Activated T-helper 9 cell treated with anti-CD3 and anti-CD28 coated beads, Interleukin-2, amount 50 U/mL, for 16 hours (primary cell): Measurements from ENCODE around the gene JPH2.
"Not testable (repeated sequence)": the region's sequence is repeated elsewhere in the genome, so short reads cannot be mapped to it uniquely, and the experiment has no call there.

Experiments used
- DNase-seq: peaks from one replicate; pipeline ENCODE4 v3.0.0-alpha.2; 2020; ENCODE audit warnings: low read depth

JPH2 gene

DNA sequence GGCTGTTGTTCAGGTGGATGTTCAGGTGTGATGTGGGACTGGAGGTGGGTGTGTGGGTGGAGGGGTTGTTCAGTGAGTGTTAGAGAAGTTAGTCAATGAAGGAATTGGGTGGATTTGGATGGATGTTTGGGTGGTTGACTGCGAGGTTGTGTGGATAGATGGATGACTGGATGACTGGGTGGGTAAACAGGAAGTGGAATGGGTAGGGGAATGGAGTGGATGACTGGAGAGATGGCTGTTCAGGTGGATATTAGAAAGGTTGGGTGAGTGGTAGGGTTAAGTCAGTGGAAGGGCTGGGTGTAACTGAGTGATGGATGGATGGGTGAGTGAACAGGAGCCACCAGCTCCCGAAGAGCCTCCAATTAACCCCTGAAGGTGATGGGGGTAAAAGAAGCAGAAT is 27.9 kb downstream of the JPH2 start:
- DNase-seq, result no peak

DNA sequence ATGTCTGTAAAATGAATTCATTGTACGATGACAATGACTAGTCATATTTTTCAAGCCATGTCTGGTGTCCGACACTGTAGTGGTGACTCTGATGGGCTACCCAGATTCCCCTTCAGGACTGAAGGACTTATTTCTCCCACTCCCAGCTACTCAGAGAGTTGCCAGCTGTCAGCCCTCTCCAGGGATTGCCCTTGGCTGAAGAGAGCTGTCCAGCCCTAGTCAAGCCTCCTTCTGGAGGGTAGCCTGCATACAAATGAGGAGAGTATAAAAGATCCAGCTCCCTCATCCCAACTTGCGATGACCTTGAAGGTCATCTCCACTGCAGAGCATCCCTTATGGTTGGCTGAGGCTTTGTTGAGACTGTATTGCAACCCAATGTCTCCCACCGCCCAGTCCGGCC is 29.9 kb downstream of the JPH2 start:
- DNase-seq, result no peak

DNA sequence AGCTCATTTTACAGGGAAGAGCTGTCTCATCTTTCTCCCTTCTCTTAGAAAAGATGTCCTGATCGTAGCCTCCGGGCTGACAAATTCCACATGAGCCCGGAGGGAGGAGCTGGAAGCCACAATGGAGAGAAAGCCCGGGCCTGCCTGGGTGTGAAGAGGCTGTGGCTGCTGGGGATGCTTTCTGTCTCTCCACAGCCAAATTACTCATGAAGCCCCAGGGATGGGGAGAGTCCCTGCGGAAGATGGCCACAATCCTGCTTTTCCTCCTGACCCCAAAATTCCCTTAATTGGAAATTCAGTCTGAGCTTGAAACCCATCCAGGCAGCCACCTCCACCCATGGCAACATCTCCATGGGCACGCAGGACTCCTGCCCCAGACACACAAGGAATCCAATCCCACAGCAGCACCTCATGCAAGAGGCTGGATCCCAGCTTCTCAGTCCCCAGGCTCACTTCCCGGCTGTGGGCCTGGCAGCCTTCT is 32.4 kb downstream of the JPH2 start:
- DNase-seq, result no peak

DNA sequence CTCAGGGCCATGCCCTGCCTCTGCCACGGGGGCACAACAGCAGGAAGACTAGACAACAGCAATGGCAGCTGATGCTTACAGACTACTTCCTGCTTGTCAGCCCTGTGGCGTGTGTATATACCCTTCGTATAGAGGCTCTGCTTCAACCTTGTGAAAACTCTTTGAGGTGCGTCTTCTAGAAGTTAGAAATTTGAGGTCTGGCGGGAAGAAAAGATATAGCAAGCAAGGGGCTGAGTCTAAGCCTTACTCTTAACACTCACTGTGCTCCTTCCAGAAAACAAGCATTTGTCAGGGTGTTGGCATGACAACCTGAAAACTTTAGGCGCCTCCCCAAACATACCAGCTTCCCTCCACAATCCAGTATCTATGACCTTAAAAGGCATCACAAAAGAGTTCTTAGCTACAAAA is 33.3 kb downstream of the JPH2 start:
- no peak for DNase-seq

DNA sequence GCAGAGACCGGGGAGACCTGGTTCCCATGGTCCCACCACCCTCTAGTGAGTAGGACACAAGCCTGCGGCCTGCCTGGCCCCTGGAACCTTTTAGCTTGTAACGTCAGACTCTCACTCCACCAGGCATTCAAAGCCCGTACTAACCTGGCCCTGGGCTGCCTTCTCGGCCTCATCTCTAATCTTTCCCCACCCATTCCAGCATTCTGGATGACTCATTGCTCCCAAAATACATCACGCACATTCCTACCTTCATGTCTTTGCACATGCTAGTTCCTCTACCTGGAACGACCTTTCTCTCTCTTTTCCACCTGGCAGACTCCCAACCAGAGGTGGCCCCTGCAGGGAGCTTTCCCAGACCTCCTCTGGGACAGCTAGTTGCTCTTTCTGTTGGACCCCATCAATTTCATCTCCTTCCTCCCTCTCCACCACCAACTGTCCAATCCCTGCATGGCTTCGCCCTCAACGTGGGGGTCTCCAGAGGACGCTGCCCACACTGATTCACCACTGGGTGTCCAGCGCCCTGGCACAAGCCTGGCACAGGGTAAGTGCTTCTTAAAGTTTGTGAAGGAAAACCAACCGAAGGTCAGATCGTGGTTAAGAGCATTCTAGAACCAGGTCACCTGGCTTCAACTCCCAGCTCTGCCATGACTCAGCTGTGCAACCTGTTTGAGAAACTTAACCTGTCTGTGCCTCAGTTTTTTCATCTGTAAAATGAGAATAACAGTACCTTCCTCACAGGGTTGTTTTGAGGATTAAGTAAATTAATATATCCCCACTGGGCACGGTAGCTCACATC is 35.2 kb downstream of the JPH2 start:
- DNase-seq, result no peak

DNA sequence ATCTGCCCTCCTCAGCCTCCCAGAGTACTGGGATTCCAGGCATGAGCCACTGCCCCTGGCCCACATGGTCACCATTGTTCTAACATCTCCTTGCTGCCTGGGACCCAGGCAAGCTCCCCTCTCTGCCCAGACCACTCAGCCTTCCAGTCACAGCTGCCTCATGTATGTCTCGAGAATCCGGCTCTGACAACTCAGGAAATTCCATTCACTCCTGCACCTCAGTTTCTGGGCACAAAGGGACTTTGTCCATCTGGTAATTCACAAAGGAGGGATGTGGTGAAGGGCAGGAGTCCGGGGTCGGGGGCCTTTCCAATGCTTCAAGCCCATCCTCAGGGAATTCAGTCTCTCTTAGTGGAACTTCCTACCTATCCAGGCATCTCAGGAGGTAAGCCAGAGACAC is 40.7 kb downstream of the JPH2 start:
- no peak for DNase-seq

DNA sequence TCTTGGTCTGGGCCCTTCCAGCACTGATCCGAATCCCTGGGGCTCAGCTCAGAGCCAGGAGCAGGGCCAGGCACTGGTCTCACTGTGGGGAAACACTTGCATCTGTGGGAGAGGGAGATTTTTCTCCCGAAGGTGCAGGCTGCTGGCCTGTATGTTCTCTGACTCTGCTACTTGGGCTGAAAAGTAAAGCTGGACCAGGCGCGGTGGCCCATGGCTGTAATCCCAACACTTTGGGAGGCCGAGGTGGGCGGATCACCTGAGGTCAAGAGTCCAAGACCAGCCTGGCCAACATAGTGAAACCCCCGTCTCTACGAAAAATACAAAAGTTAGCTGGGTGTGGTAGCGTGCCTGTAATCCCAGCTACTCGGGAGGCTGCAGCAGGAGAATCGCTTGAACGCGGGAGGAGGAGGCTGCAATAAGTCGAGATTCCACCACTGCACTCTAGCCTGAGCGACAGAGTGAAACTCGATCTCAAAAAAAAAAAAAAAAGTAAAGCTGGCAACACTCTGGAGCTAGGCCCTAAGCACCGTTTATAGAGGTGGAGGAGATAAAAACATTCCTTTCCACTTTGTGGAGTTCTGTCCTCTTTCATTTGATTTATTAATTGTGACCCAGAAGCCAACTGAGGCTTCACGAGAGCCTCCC is 41.7 kb downstream of the JPH2 start:
- DNase-seq, result no peak

DNA sequence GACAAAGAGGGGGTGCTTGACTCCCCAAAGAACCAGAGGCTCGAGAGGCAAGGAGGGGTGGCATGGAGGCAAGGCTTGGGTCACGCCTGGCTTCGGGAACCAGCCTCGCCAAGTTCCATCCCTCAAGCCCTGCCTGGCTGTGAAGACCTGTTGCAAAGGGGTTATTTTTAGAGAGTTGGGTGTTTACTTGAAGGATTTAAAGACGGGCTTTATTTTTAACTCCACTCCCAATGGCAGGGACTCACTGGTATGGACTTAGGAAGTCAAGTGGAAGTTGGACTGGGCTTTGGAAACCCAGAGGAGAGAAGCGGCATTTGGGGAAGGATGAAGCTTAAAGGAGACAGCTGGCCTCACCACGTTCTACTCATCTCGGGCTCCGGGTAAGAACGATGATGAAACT is 43.1 kb downstream of the JPH2 start:
- no peak for DNase-seq

DNA sequence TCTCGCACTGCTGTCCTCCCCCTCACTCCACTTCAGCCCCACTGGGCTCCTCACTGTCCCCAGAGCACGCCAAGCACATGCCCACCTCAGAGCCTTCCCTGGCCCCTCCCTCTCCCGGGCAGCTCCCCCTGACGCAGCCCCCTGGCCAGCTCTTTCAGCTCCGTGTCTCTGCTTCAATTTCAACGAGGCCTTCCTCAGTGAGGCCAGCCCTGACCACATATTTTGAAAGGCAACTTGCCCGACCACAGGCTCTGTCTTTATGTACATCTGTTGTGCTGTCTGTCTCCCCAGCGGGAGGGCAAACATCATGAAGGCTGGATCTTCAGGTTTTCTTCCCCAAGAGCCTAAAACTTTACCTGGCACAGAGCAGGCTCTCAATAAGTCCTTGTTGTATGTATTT is 44.6 kb downstream of the JPH2 start:
- DNase-seq, result no peak

DNA sequence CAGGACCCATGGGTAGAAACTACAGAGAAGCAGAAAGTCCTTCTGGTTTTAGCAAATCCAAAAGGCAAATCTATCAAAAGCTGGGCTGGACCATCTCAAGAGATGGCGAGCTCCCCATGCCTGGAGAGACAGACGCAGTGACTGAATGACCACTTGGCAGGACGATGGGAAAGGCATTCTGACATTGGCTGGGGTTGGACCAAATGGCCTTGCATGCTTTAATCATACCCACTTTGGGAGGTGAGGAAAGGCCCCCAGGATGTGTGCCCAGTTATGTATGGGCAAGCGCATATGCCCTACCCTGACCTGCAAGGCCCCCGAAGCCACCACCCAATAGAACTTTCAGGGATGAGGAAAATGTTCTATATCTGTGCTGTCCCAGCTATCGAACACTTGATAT is 45.1 kb downstream of the JPH2 start:
- no peak for DNase-seq

DNA sequence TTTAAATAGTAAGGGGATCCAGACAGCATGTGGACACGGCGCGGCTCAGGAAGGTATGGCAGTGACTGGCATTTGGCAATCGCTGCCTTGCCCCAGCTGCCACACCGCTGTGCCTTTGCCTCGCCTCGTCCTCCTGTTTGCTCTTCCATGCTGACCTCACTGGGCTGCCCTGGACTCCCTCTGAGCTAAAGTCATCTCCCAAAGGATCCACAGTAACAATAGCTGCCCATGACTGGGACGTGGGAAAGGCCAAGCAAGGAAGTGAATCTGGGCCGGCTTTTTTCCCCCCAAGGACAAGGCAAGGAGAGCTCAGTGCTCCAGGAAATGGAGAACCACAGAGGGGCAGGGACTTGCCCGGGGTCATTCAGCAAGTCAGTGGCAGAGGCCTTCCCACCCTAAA is 48.1 kb downstream of the JPH2 start:
- no peak for DNase-seq

DNA sequence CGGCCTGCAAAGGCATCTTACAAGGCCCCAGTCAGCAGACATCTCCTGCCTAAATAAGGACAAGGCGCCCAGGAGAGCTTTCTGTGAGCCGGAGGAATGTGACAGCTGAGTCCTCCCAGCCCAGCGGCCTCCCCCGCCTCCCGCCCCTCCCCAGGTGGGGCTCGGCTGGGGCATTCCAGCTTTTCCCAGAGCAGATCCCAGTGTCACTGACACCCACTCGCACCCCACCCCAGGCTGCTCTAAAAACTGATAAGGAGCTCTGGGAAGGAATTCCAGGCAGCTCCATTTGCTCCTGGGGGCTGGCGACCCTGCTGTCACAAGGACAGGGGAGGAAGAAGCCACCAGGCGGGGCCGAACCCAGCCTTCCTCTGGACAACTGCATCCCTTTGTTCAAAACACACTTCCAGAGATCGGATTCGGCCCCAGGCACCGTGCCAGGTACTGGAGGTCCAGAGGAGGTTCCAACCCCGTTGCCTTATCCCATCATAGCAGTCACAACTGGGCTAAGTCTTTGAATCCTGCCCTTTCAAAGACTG is 49.7 kb downstream of the JPH2 start:
- no peak for DNase-seq

DNA sequence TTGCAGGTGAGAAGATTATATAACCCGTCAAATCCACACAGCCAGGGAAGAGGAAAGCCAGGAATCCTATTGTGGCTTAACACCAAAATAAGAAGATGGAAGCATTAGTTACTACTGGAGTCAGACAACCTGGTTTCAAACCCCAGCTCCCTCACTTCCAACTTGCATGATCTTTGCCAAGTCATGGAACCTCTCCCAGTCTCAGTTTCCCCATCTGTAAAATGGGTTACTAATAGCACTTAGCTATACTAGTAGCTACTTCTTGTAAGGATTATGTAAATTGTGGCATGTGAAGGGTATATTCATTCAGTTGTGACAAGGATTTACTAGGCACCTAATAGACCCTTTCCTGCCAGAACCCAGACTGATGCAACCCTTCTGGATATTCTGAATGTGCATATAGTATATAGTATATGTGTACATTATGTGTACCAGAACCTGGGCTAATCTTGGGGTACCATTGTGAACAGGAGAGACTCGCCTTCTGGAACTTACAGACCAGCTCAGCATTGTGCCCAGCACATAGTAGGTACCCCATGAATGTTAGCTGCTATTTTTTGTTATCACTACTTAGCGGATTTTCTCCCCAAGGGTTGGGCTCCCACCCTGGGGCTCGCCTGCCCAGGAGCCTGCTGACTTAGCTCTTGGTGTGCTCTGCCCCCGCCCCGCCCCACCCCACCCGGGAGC is 50.3 kb downstream of the JPH2 start:
- no peak for DNase-seq

DNA sequence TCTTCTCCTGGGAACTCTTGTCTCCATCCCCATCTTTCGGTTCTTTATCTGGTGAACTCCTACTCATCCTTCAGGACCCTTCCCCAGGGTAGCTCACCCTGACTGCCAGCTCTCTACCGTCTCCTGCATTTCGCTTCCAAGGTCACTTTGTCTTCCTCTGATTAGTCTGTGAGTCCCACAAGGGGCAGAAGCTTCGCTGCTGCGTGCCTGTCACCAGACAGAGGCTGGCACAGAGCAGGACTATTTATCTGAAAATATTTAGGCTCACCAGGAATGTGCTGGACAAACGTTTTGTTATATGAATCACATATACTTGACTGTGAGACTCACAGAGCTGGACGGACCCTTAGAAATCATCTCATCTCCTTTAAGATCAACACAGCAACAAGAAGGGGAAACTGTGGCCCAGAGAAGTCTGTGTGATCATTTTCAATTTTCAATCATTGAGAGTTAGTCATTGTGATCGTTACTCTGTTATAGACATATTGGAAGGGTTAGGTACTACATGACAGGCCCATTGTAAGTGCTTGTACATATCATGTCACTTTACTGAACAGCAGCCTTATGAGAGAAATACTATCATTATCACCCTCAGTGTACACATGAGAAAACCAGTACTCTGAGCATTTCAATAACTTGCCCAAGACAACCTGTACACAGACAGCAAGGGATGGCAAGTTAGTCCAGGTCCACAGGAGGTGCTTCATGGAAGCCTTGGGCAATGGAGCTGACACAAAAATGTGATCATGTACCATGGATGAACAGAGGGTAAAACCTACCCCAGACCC is 51.4 kb downstream of the JPH2 start:
- no peak for DNase-seq

DNA sequence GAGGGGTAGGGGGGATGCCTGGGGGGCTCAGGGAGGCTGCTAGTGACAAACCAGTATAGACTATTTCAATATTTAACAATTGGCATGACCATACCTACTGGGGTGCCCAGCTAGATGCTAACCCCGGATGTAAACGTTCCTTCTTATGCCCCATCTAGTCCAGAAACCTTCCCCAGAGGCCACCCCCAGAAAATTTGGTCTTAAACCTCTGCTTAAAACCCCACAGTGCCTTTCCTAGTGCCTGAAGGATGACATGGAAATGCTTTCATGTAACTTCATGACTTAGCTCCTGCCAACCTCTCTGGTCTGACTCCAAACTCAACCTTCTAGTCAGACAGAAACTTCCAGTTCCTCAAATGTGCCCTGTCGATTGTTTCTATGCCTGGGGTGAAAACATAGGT is 52.0 kb downstream of the JPH2 start:
- DNase-seq, result no peak

DNA sequence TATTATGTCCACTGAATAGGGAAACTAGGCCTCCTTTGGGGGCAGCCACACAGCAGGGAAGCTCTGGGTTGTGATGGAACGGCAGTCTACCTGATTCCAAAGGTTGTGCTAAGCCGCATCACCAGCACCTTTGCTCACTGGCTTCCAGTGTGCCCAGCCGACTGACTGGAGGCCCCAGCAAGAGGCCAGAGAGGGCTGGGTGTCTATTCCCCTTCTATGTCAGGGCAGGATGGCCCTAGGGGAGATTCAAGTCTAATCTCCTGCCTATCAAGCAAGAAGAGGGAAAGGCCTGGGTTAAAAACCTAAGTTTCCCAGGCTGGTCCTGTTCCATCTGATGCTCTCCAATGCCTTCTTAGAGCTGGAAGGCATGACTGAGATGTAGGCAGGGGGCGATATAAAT is 53.6 kb downstream of the JPH2 start:
- no peak for DNase-seq

DNA sequence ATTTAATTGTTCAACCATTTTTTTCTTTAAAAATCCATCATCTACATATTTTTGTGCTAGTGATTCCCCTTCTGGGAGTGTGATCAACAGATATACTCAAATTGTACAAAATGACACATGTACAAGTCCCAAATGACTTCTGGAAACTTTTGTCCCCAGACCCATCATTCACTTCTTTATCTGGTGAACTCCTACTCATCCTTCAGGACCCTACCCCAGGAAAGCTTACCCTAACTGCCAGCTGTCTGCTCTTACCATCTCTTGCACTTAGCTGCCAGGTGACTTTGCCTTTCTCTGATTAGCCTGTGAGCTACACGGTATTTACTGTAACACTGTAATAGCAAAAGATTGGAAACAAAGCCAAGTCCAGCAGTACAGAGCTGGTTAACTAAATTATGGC is 55.3 kb downstream of the JPH2 start:
- DNase-seq, result no peak

DNA sequence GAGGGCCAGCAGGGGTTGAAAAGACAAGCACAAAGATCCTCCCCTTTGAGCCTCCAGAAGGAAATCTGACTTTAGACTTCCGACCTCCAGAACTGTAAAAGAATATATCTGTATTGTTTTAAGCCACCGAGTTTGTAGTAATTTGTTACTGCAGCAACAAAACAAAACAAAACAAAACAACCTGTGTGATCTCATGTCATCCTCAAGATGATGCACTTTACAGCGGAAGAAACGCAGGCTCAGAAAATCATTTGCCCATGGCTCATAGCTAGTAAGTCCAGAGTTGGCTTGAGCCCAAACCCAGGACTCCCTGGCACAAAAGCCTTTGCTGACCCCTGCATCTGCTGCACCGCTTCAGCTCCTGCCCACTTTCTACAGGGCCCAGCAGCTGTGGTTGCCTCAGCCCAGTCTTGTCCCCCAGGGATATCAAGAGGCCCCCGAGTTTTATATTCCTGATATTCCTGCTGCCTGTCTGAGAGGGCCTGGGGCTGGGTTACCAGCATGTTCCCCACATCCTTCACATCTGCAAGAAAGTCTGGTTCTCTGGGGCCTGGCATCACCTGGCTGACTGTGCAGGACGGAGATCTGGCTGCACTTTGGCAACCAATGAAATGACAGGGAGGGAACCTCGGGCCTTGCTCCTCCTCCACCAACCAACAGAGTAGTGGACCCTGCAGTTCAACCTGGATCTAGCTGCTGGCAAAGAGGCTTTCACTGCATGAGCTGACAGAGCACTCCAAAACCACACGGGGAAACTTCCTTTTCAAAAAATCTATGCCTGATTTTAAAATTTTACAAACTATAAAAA is 56.9 kb downstream of the JPH2 start:
- no peak for DNase-seq

DNA sequence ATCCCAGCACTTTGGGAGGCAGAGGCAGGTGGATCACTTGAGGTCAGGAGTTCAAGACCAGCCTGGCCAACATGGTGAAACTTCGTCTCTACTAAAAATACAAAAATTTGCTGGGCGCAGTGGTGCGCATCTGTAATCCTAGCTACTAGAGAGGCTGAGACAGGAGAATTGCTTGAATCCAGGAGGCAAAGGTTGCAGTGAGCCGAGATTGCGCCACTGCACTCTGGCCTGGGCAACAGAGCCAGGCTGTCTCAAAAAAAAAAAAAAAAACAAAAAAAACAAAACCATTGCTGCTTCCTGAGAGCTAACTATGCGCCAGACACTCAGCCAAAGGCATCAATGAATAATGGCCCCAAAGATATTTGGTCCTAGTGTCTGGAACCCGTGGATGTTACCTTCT is 57.7 kb downstream of the JPH2 start:
- not testable (repeated sequence) for DNase-seq

DNA sequence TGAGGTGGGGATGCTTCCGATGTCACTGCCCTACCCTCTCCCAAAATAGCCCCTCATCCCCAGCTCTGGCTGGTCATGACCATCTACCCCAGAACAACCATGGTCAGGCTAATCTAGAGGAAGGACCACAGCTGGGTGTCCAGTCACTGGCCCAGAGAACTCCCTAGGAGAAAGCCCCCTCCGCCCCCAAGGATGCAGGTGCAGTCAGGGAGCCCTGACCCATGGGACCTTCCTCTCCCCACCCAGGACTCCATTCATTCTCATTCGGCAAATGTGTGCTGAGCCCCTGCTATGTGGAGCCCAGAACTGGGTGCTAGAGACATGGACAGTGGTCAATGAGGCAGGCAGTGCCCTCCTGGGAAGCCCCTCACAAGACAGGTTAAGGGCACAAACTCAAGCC is 60.5 kb downstream of the JPH2 start:
- DNase-seq, result no peak
